Measurements from ENCODE around the gene SCN2A. TPM values are rescaled to one million over a fixed set of nuclear protein-coding genes. Genes with fewer than 3 reads are reported as not detected.

SCN2A gene
- total and polyA plus RNA-seq, 2 donors (not counting 3 experiments of a cell fraction or from before 2014, with no cell fraction given): not detected

DNA sequence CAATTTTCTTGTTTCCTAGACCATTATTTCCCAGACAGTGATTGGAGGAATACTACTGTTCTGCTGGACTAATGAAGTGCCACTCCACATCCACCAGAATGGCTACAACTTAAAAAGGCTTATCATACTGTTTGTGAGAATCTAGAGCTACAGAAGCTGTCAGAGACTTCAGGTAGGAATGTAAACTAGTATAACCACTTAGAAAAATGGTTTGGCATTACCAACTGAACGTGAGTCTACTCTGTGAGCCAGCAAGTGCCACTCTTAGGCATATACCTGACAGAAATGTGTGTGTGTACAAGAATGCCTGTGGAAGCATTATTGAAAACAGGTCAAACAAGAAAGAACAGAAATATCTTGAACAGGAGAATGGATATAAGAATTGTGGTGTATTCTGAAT lies 31.1 kb upstream of the SCN2A start:
- no peak for FAIRE-seq
- Histone ChIP-seq H3K79me2 (ENCODE audit: control insufficient read depth, insufficient read depth, low read length) (no peaks in the 10 kb centered on the region), H3K27me3 (ENCODE audit: control insufficient read depth in 2 of 2, insufficient read depth in 2 of 2, low read length in 2 of 2) (peaks cover 0 to 1% of the 10 kb centered on the region in 2 experiments), H3K9me1 (replicated peaks; ENCODE audit: control insufficient read depth, extremely low read depth, insufficient read depth, low read length) (no peaks in the 10 kb centered on the region), H3K36me3 (ENCODE audit: control insufficient read depth in 2 of 2, extremely low read depth in 1 of 2, insufficient read depth in 2 of 2, low read length in 2 of 2) (no peaks in the 10 kb centered on the region), H3K4me2 (ENCODE audit: insufficient read depth, low read length) (no peak overlapping the region), H4K20me1 (replicated peaks; ENCODE audit: control insufficient read depth, extremely low read depth, insufficient read depth, low read length) (no peaks in the 10 kb centered on the region), H3K27ac (ENCODE audit: insufficient read depth, low read depth, low read length) (no peak overlapping the region), H3K9ac (replicated peaks; ENCODE audit: extremely low read depth, insufficient read depth, low read length) (no peak overlapping the region), H2AFZ (ENCODE audit: low read depth, low read length) (no peak overlapping the region), H3K4me1 (ENCODE audit: control insufficient read depth, extremely low read depth, insufficient read depth, low read length) (no peaks in the 10 kb centered on the region), H3K4me3 (replicated peaks in 1 of 3; ENCODE audit: insufficient read depth in 1 of 3, low read depth in 1 of 3, low read length in 3 of 3) (no peak overlapping the region), H3K9me3 (replicated peaks; ENCODE audit: control insufficient read depth, insufficient read depth, low read length) (no peaks in the 10 kb centered on the region)
- intact Hi-C loops (cut with micrococcal nuclease): no loop called here
- TF ChIP-seq GATA2 (IDR thresholded peaks at IDR 0.05; ENCODE audit: insufficient read depth, insufficient read length, low read depth, low read length) (no peak), MYC (IDR thresholded peaks at IDR 0.05; ENCODE audit: low read depth, low read length) (no peak), EZH2 (IDR thresholded peaks at IDR 0.05; ENCODE audit: borderline replicate concordance, low read depth, low read length, severe bottlenecking) (no peak), POLR2AphosphoS5 (IDR thresholded peaks at IDR 0.05; ENCODE audit: insufficient read depth, low read depth, low read length) (no peak), POLR2A (IDR thresholded peaks at IDR 0.05; ENCODE audit: low read depth, low read length) (no peak), MAX (IDR thresholded peaks at IDR 0.05; ENCODE audit: insufficient read depth, insufficient read length) (no peak), JUN (IDR thresholded peaks at IDR 0.05; ENCODE audit: borderline replicate concordance, insufficient read depth, insufficient read length, low read depth) (no peak), FOS (IDR thresholded peaks at IDR 0.05; ENCODE audit: borderline replicate concordance, insufficient read depth, low read length) (no peak)
- TF ChIP-seq, protein P1, sequence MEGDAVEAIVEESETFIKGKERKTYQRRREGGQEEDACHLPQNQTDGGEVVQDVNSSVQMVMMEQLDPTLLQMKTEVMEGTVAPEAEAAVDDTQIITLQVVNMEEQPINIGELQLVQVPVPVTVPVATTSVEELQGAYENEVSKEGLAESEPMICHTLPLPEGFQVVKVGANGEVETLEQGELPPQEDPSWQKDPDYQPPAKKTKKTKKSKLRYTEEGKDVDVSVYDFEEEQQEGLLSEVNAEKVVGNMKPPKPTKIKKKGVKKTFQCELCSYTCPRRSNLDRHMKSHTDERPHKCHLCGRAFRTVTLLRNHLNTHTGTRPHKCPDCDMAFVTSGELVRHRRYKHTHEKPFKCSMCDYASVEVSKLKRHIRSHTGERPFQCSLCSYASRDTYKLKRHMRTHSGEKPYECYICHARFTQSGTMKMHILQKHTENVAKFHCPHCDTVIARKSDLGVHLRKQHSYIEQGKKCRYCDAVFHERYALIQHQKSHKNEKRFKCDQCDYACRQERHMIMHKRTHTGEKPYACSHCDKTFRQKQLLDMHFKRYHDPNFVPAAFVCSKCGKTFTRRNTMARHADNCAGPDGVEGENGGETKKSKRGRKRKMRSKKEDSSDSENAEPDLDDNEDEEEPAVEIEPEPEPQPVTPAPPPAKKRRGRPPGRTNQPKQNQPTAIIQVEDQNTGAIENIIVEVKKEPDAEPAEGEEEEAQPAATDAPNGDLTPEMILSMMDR (IDR thresholded peaks at IDR 0.05; ENCODE audit: extremely low read depth in 1 of 2, insufficient read depth in 1 of 2, low read depth in 1 of 2, low read length in 2 of 2): no peak
- dilution Hi-C loops (cut with MboI; ENCODE audit: extremely low pct_ligation_motif_present, low sequenced_read_pairs): no loop called here
- ChIA-PET POLR2A (no interaction called here), CTCF (interaction anchor here (1.3 kb wide), 1 partner anchor 9 kb away, joined by 3 read pairs; no protein-coding TSS in a partner anchor)
- DNase-seq (ENCODE audit: low read depth, low spot score): no peak
- no TSS peak for BruUV-seq (replicated peaks)
